Lower lobe of right lung (tissue), 2 donors: ENCODE measurements around the gene NRCAM. TPM values are rescaled to one million over a fixed set of nuclear protein-coding genes. Genes with fewer than 3 reads are reported as not detected.

ENCODE experiments used
- ATAC-seq, 2 donors: fragments of 200-7000 bp; cut with Tn5 transposase; one replicate each; pipeline ENCODE4 v1.9.1; 2020 to 2022; ENCODE audit warnings: mild to moderate bottlenecking in 2 of 2, moderate library complexity in 2 of 2
- DNase-seq: peaks from one replicate; pipeline ENCODE4 v3.0.0-alpha.2; 2020
- H3K27ac ChIP-seq: fragments of 200-600 bp; one replicate; pipeline ENCODE4 v1.8.0; 2022
- H3K27me3 ChIP-seq: fragments of 200-600 bp; one replicate; pipeline ENCODE4 v1.8.0; 2022; ENCODE audit warnings: low read depth
- H3K36me3 ChIP-seq: fragments of 200-600 bp; one replicate; pipeline ENCODE4 v1.8.0; 2022; ENCODE audit warnings: mild to moderate bottlenecking
- H3K4me1 ChIP-seq: fragments of 200-600 bp; one replicate; pipeline ENCODE4 v1.8.0; 2022
- H3K4me3 ChIP-seq: fragments of 200-600 bp; one replicate; pipeline ENCODE4 v1.8.0; 2022; ENCODE audit warnings: mild to moderate bottlenecking
- H3K9me3 ChIP-seq: fragments of 200-600 bp; one replicate; pipeline ENCODE4 v1.8.0; 2022
- CTCF ChIP-seq: fragments of 200-600 bp; IDR thresholded peaks from one replicate; pipeline ENCODE4 v1.8.0; 2022; ENCODE audit warnings: antibody characterized with exemption, mild to moderate bottlenecking
- intact Hi-C: fragments of 100-400 bp; cut with DNase I; formaldehyde crosslinking; loops from one replicate; pipeline ENCODE4 v1.11.0; 2022
- total RNA-seq: library from RNA; stranded (reverse); fragmentation: NEBNext Ultra II Directional; extraction: Animal tissue kit (Norgen Biotek cat#: 25700); gene quantifications from one replicate; pipeline ENCODE4 v1.2.1, GENCODE V29; 2021
- donor health status: DM: no; HTN: yes; CAD: no; lungs with severe emphysema.

The NRCAM gene
- total RNA-seq, 1 donor from 2014 or later = 2.6 TPM

- H3K4me3 ChIP-seq = no peak overlapping the region
- intact Hi-C loops = no loop called here
- no peaks in the 10 kb centered on the region for H3K4me1 ChIP-seq
- no peak for TF ChIP-seq CTCF
- H3K36me3 ChIP-seq = no peaks in the 10 kb centered on the region
- no peak overlapping the region for H3K27ac ChIP-seq
- ATAC-seq = no peak
- peaks cover 4% of the 10 kb centered on the region for H3K27me3 ChIP-seq
- DNase-seq = no peak
- H3K9me3 ChIP-seq = no peaks in the 10 kb centered on the region
Observed at GRCh38 chr7:108287857-108288256, 168.4 kb downstream of the NRCAM start.

GRCh38 chr7:108286290-108286904 is 169.8 kb downstream of the NRCAM start:
- intact Hi-C loops = no loop called here
- H3K4me1 ChIP-seq = no peaks in the 10 kb centered on the region
- H3K27me3 ChIP-seq = peaks cover 4% of the 10 kb centered on the region
- ATAC-seq (no peak), DNase-seq (no peak)
- TF ChIP-seq CTCF = no peak
- H3K27ac ChIP-seq = no peak overlapping the region
- no peaks in the 10 kb centered on the region for H3K36me3 ChIP-seq
- no peaks in the 10 kb centered on the region for H3K9me3 ChIP-seq
- no peak overlapping the region for H3K4me3 ChIP-seq

GRCh38 chr7:108285778-108286177 is 170.5 kb downstream of the NRCAM start:
- H3K4me1 ChIP-seq = no peaks in the 10 kb centered on the region
- H3K36me3 ChIP-seq = no peaks in the 10 kb centered on the region
- no peak for TF ChIP-seq CTCF
- peaks cover 4% of the 10 kb centered on the region for H3K27me3 ChIP-seq
- DNase-seq (no peak), ATAC-seq (no peak)
- no peak overlapping the region for H3K27ac ChIP-seq
- no peaks in the 10 kb centered on the region for H3K9me3 ChIP-seq
- intact Hi-C loops = no loop called here
- H3K4me3 ChIP-seq = no peak overlapping the region

GRCh38 chr7:108285003-108285368 is 171.2 kb downstream of the NRCAM start:
- DNase-seq (no peak), ATAC-seq (no peak)
- Histone ChIP-seq H3K9me3 (no peaks in the 10 kb centered on the region), H3K36me3 (no peaks in the 10 kb centered on the region), H3K4me3 (no peak overlapping the region), H3K4me1 (no peaks in the 10 kb centered on the region), H3K27ac (no peak overlapping the region), H3K27me3 (peaks cover 4% of the 10 kb centered on the region)
- intact Hi-C loops = no loop called here
- no peak for TF ChIP-seq CTCF

GRCh38 chr7:108284349-108285002 is 171.8 kb downstream of the NRCAM start:
- Histone ChIP-seq H3K4me1 (no peaks in the 10 kb centered on the region), H3K36me3 (no peaks in the 10 kb centered on the region), H3K27me3 (peaks cover 4% of the 10 kb centered on the region), H3K27ac (no peak overlapping the region), H3K9me3 (no peaks in the 10 kb centered on the region), H3K4me3 (no peak overlapping the region)
- no peak for DNase-seq
- ATAC-seq = no peak
- intact Hi-C loops = no loop called here
- TF ChIP-seq CTCF = no peak
